ENCODE results near the gene GPR65. TPM values are rescaled to one million over a fixed set of nuclear protein-coding genes. Genes with fewer than 3 reads are reported as not detected.

The GPR65 gene
- total and polyA plus RNA-seq, 10 of the 15 experiments (the other 5 are each of a cell fraction or from before 2014, with no cell fraction given), result 4.4 to 14.7 (median 9.4) TPM

DNA sequence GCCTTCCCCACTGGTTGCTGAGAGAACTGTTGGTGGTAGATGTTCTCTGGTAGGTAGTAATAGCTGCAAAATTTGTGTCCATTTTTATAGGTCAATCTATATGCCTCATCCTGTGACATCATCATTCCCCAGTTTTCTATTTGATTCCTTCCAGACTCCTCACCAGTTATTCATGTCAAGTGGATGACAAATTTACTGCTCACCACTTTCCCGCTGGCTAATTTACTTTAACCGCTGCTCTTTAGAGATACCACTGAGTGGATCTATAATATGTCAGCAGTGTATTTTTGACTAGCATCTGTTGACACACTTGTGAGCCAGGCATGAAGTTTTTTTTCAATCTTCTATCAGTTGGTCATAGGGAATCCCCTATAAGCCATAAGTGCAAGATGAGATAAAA, 24.6 kb downstream of the GPR65 start:
- ChIA-PET POLR2A (no interaction called here), CTCF (interaction anchor here (1.4 kb wide), 1 partner anchor 15 kb away, joined by 7 read pairs; no protein-coding TSS in a partner anchor), RAD21 (ENCODE audit: unreplicated experiment) (interaction anchor here (1.2 kb wide), 1 partner anchor 34 kb away, joined by 3 read pairs; no protein-coding TSS in a partner anchor), SMC1A (ENCODE audit: uncharacterized antibody, unreplicated experiment) (interaction anchor here (0.9 to 1.3 kb wide), 2 partner anchors 12 to 40 kb away, joined by 3 to 4 read pairs; no protein-coding TSS in a partner anchor)
- no peaks in the 10 kb centered on the region for H3K27me3 ChIP-seq (replicated peaks in 1 of 2; ENCODE audit: control insufficient read depth in 2 of 2, insufficient read depth in 2 of 2, low read length in 1 of 2)
- H3K79me2 ChIP-seq (ENCODE audit: control insufficient read depth, insufficient read depth, low read length), result no peaks in the 10 kb centered on the region
- no peak overlapping the region for H3K9ac ChIP-seq (ENCODE audit: control insufficient read depth, insufficient read depth, low read length)
- 62% methylated on average over 2 of the region's 2 CpGs for WGBS (ENCODE audit: insufficient coverage, insufficient replicate concordance, low lambda C conversion rate, missing lambda C conversion rate)
- TF ChIP-seq EED (IDR thresholded peaks at IDR 0.05; ENCODE audit: low read depth) (no peak), POLR2A (IDR thresholded peaks at IDR 0.05; ENCODE audit: low read depth, low read length) (no peak), BMI1 (IDR thresholded peaks at IDR 0.05; ENCODE audit: borderline replicate concordance) (no peak), POLR2AphosphoS2 (IDR thresholded peaks at IDR 0.05; ENCODE audit: low read depth, low read length) (no peak), CHD4 (IDR thresholded peaks at IDR 0.05) (no peak), TAF1 (IDR thresholded peaks at IDR 0.05; ENCODE audit: borderline replicate concordance, low read depth, low read length) (no peak), FOXM1 (IDR thresholded peaks at IDR 0.05; ENCODE audit: low read depth, low read length) (no peak), ZZZ3 (IDR thresholded peaks at IDR 0.05; ENCODE audit: control insufficient read depth, insufficient read length, low read depth) (no peak), YY1 (IDR thresholded peaks at IDR 0.05; ENCODE audit: low read depth, low read length) (no peak), SP1 (IDR thresholded peaks at IDR 0.05; ENCODE audit: low read depth, low read length) (no peak), ZNF24 (IDR thresholded peaks at IDR 0.05) (no peak), IKZF1 (conservative IDR thresholded peaks at IDR 0.05) (no peak), IKZF2 (IDR thresholded peaks at IDR 0.05) (no peak)
- TF ChIP-seq, protein P1, sequence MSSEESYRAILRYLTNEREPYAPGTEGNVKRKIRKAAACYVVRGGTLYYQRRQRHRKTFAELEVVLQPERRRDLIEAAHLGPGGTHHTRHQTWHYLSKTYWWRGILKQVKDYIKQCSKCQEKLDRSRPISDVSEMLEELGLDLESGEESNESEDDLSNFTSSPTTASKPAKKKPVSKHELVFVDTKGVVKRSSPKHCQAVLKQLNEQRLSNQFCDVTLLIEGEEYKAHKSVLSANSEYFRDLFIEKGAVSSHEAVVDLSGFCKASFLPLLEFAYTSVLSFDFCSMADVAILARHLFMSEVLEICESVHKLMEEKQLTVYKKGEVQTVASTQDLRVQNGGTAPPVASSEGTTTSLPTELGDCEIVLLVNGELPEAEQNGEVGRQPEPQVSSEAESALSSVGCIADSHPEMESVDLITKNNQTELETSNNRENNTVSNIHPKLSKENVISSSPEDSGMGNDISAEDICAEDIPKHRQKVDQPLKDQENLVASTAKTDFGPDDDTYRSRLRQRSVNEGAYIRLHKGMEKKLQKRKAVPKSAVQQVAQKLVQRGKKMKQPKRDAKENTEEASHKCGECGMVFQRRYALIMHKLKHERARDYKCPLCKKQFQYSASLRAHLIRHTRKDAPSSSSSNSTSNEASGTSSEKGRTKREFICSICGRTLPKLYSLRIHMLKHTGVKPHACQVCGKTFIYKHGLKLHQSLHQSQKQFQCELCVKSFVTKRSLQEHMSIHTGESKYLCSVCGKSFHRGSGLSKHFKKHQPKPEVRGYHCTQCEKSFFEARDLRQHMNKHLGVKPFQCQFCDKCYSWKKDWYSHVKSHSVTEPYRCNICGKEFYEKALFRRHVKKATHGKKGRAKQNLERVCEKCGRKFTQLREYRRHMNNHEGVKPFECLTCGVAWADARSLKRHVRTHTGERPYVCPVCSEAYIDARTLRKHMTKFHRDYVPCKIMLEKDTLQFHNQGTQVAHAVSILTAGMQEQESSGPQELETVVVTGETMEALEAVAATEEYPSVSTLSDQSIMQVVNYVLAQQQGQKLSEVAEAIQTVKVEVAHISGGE (CRISPR knock-in tag; IDR thresholded peaks at IDR 0.05), result no peak
- TF ChIP-seq, protein P2, sequence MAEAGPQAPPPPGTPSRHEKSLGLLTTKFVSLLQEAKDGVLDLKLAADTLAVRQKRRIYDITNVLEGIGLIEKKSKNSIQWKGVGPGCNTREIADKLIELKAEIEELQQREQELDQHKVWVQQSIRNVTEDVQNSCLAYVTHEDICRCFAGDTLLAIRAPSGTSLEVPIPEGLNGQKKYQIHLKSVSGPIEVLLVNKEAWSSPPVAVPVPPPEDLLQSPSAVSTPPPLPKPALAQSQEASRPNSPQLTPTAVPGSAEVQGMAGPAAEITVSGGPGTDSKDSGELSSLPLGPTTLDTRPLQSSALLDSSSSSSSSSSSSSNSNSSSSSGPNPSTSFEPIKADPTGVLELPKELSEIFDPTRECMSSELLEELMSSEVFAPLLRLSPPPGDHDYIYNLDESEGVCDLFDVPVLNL (IDR thresholded peaks at IDR 0.05; ENCODE audit: low read depth, low read length), result no peak
- TF ChIP-seq, protein P3, sequence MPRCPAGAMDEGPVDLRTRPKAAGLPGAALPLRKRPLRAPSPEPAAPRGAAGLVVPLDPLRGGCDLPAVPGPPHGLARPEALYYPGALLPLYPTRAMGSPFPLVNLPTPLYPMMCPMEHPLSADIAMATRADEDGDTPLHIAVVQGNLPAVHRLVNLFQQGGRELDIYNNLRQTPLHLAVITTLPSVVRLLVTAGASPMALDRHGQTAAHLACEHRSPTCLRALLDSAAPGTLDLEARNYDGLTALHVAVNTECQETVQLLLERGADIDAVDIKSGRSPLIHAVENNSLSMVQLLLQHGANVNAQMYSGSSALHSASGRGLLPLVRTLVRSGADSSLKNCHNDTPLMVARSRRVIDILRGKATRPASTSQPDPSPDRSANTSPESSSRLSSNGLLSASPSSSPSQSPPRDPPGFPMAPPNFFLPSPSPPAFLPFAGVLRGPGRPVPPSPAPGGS (IDR thresholded peaks at IDR 0.05; ENCODE audit: borderline replicate concordance, insufficient read depth, low read depth, low read length, poor library complexity, severe bottlenecking), result no peak
- H3K4me2 ChIP-seq (ENCODE audit: control insufficient read depth, insufficient read depth), result no peak overlapping the region
- FAIRE-seq (no peak), DNase-seq (ENCODE audit: low read depth, low spot score) (no peak), ATAC-seq (peak; percentile 44; the same call in 2 of the 3 replicates)
- H3K4me3 ChIP-seq, result no peak overlapping the region
- H3K9me3 ChIP-seq (replicated peaks; ENCODE audit: control insufficient read depth, insufficient read depth, low read length), result no peaks in the 10 kb centered on the region
- no peak overlapping the region for H3K27ac ChIP-seq (ENCODE audit: control insufficient read depth, insufficient read depth)
- intact Hi-C loops (cut with micrococcal nuclease; ENCODE audit: unreplicated experiment), result no loop called here
- no peaks in the 10 kb centered on the region for H3K4me1 ChIP-seq (ENCODE audit: control insufficient read depth, insufficient read depth, low read length)
- in situ Hi-C loops (cut with MboI), result no loop called here
- BruUV-seq (replicated peaks), result no TSS peak
- H3K36me3 ChIP-seq (ENCODE audit: control insufficient read depth in 2 of 2, insufficient read depth in 2 of 2, low read length in 1 of 2), result no peaks in the 10 kb centered on the region
- H2AFZ ChIP-seq (ENCODE audit: control insufficient read depth, low read depth, low read length), result no peak overlapping the region
- no peaks in the 10 kb centered on the region for H4K20me1 ChIP-seq (ENCODE audit: control insufficient read depth, insufficient read depth)

All from GM12878 (cell line).